GM18870 (cell line): ENCODE measurements around the gene DNAJB5.
"Not testable (repeated sequence)": the region's sequence is repeated elsewhere in the genome, so short reads cannot be mapped to it uniquely, and the experiment has no call there.

Source experiments
- ATAC-seq: cut with Tn5 transposase; IDR thresholded peaks from one replicate; pipeline ENCODE4 v1.9.1; 2021; ENCODE audit warnings: moderate library complexity; ENCODE audit not compliant: unreplicated experiment

DNAJB5 gene

GRCh38 chr9:34998266-34998665, 8.7 kb downstream of the DNAJB5 start:
- ATAC-seq = no peak

- no peak for ATAC-seq
Measured at GRCh38 chr9:34999576-34999975, 10.0 kb downstream of the DNAJB5 start.

- ATAC-seq = no peak
Measured at GRCh38 chr9:35000535-35001284, 11.2 kb downstream of the DNAJB5 start.

GRCh38 chr9:35001285-35001677, 11.7 kb downstream of the DNAJB5 start:
- ATAC-seq = no peak

- no peak for ATAC-seq
Measured at GRCh38 chr9:35001803-35002502, 12.4 kb downstream of the DNAJB5 start.

- ATAC-seq = no peak
Measured at GRCh38 chr9:35002623-35003022, 13.1 kb downstream of the DNAJB5 start.

- ATAC-seq = not testable (repeated sequence)
Measured at GRCh38 chr9:35004299-35004698, 14.8 kb downstream of the DNAJB5 start.

GRCh38 chr9:35010351-35010958, 20.9 kb downstream of the DNAJB5 start:
- ATAC-seq = no peak

- no peak for ATAC-seq
Measured at GRCh38 chr9:35014517-35014916, 25.0 kb downstream of the DNAJB5 start.

GRCh38 chr9:35023443-35023842, 33.9 kb downstream of the DNAJB5 start:
- not testable (repeated sequence) for ATAC-seq

GRCh38 chr9:35026671-35027070, 37.1 kb downstream of the DNAJB5 start:
- no peak for ATAC-seq

- no peak for ATAC-seq
Measured at GRCh38 chr9:35027374-35027773, 37.8 kb downstream of the DNAJB5 start.

- ATAC-seq = no peak
Measured at GRCh38 chr9:35027860-35028259, 38.3 kb downstream of the DNAJB5 start.

- no peak for ATAC-seq
Measured at GRCh38 chr9:35028341-35028740, 38.8 kb downstream of the DNAJB5 start.

- no peak for ATAC-seq
Measured at GRCh38 chr9:35029241-35029640, 39.7 kb downstream of the DNAJB5 start.

- ATAC-seq = no peak
Measured at GRCh38 chr9:35029852-35030251, 40.3 kb downstream of the DNAJB5 start.

- ATAC-seq = no peak
Measured at GRCh38 chr9:35033101-35033500, 43.6 kb downstream of the DNAJB5 start.

- no peak for ATAC-seq
Measured at GRCh38 chr9:35035851-35036701, 46.5 kb downstream of the DNAJB5 start.

GRCh38 chr9:35042081-35042604, 52.6 kb downstream of the DNAJB5 start:
- no peak for ATAC-seq

GRCh38 chr9:35042891-35043545, 53.5 kb downstream of the DNAJB5 start:
- ATAC-seq = no peak
